Measurements from ENCODE around the gene FGGY.

FGGY gene

DNA sequence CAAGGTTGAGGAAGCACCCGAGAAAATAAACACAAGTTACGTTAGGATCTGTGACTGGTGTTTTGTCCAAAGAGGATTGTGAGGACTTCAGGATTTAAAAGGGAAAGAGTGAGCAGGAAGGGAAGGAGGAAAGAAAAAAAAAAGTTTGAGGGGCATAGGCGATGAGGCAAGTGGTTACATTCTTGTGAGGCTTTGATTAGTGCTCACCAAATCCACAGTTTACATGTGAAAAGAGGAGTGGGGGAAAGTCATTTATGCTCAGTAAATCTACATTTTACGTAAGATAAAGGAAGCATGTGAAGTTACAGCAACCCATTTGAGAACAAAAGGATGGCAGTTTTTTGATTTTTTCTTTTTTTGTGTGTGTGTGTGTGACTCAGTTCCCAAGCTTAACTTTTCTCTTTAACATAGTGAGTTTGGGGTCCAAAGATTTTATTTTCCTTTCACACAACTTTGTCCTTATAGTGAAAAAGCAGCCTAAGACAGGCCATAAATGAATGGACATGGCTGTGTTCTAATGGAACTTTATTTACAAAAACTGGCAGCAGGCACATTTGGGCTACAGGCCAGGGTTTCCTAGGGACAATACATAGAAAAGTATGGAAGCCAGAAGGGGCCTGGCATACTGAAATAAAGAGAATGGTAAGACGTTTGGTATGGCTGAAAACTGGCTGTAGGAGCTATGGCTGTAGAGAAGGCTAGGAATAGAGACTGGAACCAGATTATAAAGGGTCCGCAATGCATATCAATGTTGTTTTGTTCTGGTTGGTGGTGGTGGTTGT is 121.7 kb downstream of the FGGY start:
- no peak for DNase-seq

GRCh38 chr1:59419361-59420140 is 122.7 kb downstream of the FGGY start:
- DNase-seq: no peak

GRCh38 chr1:59421232-59421920 is 124.5 kb downstream of the FGGY start:
- DNase-seq: no peak

- no peak for DNase-seq
Measured at GRCh38 chr1:59422921-59423575, 126.2 kb downstream of the FGGY start.

- no peak for DNase-seq
Measured at GRCh38 chr1:59427155-59427554, 130.3 kb downstream of the FGGY start.

DNA sequence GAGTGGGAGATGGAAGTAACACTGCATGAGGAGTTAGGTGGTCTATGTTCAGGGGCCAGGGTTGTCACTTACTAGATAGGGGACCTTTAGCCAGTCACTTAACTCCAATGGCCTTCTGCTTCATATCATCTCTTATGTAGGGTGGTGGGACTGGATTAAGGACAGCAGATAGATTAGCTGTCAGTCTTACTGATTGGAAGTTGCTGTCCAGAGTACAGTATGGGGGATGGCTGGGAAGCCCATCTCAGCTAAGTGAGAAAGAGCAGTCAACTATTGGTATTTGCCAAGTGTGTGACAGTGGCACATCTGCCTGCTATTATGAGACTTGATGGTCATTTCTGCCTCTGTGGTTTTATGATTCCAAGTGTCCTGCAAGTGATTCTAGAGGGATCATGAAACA is 130.9 kb downstream of the FGGY start:
- DNase-seq: no peak

- no peak for DNase-seq
Measured at GRCh38 chr1:59428828-59429227, 131.9 kb downstream of the FGGY start.

DNA sequence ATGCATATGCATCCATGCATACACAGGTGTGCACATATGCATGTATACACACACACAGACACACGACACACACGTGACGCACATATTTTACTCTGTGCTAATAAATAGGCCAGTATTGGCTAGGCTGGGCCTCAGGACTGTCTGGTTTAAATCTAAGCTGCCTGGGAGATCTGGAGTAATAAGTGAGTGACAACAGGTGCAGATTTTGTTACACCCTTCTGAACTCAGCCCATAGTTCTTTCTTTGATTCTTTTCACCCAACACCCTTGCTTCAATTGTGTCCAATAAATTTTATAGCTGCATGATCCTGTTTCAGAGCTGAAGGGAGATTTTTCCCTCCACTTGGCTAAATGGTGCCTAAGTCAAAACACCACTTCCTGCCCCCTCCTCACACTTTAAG is 132.8 kb downstream of the FGGY start:
- no peak for DNase-seq

DNA sequence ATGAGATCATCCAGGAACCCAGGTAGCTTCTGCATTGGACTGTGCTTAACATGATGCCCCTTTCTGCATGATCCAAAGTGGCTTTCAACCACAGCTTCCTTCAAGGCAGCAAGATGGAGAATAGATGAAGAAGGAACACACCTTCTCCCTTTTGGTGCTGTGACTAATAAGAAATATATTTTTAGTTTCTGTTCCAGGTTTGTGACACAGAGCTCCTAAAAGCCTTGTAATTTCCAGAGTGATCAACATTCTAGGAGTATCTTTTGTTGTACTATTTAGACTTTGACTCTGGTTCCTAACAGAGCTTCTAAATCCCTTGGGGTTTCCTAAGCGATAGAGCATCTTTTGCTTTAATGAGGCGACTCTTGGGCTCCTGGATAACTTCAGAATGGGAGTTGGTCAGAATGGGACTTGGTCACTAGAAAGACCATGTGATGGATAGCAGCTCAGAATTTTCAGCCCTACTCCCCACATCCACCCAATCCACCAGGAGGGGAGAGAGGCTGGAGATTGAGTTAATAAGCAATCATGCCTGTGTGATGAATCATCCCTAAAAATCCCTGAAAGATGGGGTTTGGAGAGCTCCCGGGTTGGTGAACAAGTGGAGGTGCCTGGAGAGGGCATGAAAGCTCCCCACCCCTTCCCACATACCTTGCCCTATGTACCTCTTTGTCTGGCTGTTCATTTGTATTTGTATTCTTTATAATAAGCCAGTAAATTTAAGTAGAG is 134.8 kb downstream of the FGGY start:
- DNase-seq: no peak

GRCh38 chr1:59432531-59433439 is 135.9 kb downstream of the FGGY start:
- DNase-seq: peak; percentile 6

GRCh38 chr1:59433440-59433813 is 136.5 kb downstream of the FGGY start:
- DNase-seq: no peak

DNA sequence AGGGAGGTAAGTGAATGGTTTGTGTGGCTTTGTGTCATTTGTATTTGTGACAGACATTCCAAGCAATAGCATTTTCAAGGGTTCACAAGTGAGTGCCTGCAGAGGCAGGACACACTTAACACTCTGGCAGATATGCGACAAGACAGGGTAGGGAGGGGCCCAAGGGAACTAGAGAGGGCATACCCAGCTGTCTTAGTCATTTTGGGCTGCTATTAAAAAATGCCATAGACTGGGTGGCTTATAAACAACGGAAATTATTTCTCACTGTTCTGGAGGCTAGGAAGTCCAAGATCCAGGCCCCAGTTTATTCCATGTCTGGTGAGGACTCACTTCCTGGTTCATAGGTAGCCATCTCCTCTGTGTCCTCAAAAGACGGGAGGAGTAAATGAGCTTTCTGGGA is 137.4 kb downstream of the FGGY start:
- DNase-seq: no peak

- DNase-seq: no peak
Measured at GRCh38 chr1:59436637-59437036, 139.7 kb downstream of the FGGY start.

- no peak for DNase-seq
Measured at GRCh38 chr1:59438058-59438560, 141.2 kb downstream of the FGGY start.

DNA sequence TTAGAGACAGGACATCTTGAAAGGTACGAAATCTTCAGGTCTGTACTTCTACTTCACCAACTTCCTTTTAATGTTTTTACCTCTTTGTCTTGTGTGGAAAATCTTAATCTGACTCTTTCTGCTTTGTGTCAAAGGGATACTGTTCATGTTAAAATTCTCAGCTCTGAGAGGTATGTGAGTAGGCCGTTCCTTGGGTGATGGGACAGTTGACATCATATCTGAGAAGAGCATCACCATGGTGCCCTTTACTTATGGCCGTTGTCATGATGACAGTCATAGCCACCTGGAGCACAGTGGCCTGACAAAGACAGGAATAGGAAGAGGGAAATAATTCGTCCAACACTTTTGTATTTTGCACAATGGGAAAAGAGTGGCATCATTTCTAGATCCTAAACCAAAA is 145.6 kb downstream of the FGGY start:
- DNase-seq: no peak

GRCh38 chr1:59443310-59443709 is 146.4 kb downstream of the FGGY start:
- no peak for DNase-seq

GRCh38 chr1:59444520-59444919 is 147.6 kb downstream of the FGGY start:
- DNase-seq: no peak

DNA sequence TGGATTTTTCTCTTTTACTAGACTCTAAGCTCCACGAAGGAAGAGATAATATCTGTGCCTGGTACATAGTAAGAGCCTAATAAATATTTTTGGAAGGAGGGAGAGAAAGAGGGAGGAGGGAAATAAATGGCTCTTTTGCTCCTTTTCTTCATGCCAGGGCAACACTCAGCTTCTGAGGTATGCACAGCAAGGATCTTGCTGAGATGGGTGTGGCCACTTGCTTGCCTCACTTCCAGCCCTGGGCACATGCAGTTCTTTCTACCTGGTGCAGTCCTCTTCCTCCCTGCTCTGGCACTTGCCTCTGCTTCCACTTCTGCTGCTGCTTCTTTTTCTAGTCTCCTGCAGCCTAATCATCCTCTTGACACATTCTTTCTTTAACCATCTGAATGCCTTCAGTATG is 148.1 kb downstream of the FGGY start:
- DNase-seq: no peak

DNA sequence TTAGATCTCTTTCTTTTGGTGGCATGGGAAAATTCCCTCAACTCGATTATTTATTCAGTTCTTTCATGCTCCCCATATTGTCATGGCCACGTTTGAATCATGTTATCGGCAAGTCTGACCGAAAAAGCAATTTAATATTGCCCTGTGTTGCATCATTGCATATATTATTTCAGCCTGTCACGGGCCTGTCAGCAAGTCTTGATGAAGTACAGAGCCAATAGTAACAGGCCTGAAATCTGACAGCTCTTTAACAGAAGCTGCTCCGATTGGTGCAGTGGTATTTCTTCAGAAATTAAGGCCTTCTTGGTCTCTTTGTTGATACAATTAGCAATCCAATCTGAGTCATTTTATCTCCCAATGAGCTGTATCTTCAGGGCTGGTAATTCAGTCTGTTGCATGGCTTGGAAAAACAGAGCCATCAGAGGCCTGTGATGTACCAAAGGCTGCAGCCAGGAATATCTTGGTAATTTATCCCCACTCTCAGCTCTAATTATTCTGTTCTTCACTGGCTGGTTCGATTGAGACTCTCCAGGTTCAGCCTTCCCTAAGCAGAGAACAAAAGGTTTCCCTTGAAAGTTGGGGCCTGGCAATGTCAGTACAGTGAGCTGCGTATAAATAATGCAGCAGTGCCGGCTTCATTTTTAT is 149.5 kb downstream of the FGGY start:
- no peak for DNase-seq

DNA sequence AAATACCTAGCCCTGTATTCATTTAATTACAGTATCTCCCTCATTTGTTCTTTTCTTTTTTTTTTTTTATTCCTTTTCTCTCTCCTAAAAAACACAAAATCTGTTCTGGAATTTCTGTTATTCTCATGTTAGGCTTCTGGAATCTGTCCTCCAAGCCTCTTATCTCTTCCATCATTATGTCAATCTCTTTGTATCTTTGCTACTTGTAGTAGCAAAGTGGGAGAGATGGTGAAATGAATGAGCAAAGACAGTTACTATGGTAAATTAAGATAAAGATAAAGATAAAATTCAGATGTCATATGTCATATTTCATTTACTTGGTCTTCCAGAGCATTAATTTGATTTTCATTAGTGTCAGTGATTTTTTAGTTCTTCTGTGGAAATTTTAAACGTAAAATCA is 155.1 kb downstream of the FGGY start:
- no peak for DNase-seq

GRCh38 chr1:59452559-59452958 is 155.7 kb downstream of the FGGY start:
- no peak for DNase-seq

Measured in stimulated activated CD4-positive, alpha-beta T cell treated with anti-CD3 and anti-CD28 coated beads, Interleukin-4, amount 100 ng/mL, for 24 hours (primary cell).